IPS-11a (cell line): ENCODE measurements around the gene MRPL55.
A peak's percentile ranks its signal among the peaks of the same experiment; 100 is the strongest.

Experiments used
- H3K4me3 ChIP-seq: one replicate; pipeline ENCODE4 v1.5.1; 2013; ENCODE audit warnings: low read depth, low read length, control low read depth

The MRPL55 gene

GRCh38 chr1:228088586-228089498, 20.3 kb downstream of the MRPL55 start:
- no peak overlapping the region for H3K4me3 ChIP-seq

DNA sequence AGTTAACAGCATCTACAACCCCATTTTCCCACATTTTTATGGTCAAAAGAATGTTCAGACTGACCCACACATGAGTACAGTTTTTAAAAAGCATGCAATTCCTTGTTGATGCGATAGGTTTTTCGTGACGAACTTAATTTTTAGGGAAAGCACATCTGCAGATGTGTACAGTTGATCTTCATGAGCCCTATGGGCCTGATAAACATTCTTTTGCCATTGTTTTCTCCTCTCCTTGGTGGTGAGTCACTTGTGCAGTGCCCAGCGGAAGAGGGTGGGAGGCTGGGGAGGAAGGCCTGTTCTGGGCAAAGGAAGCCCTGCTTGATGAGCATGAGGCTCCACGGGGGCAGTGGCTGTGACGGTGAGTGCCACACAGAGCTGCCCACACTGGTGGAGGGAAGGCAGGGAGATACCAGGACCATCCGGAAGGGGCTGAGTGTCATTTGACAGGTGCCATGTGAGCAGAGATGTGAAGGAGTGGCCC, 21.3 kb downstream of the MRPL55 start:
- no peak overlapping the region for H3K4me3 ChIP-seq

GRCh38 chr1:228085287-228085951, 23.7 kb downstream of the MRPL55 start:
- no peak overlapping the region for H3K4me3 ChIP-seq

DNA sequence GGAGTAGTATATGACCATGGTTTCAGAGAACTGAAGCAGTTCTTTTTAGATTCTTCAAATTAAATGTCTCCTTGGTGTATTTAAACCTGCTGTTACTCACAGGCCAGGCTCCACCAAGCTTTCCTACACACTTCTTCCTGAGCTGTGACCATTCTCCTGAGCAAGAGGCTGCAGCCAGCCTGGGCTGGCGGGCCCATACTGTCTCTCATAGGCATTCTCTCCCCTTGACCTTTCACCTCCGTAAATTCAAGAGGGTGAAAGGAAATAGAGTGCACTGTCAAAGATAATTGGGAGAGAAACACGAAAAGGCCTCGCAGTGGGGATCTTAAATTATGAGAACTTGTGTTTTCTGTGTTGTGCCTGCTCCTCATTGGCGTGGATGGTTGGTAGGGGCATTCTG, 24.3 kb downstream of the MRPL55 start:
- peak overlapping the region; percentile 89 for H3K4me3 ChIP-seq

DNA sequence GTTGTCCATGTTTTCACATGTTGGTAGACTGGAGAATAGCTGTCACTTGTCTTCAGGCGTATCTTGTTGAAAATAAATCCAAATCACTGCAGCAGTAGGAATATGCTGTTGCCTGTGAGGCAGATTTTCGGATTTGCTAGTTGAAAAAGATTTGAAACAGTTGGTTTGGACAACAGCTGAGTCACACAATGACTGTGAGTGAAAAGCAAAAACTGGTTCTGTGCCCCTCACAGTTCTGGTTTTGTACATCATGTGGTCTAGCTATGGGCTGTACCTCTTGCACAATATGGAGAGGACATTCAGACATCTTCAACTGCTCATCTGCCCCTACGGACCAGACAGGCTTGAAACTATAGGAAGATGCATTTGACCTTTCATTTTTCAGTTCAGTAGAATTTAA, 24.8 kb downstream of the MRPL55 start:
- H3K4me3 ChIP-seq, result peak overlapping the region; percentile 89

DNA sequence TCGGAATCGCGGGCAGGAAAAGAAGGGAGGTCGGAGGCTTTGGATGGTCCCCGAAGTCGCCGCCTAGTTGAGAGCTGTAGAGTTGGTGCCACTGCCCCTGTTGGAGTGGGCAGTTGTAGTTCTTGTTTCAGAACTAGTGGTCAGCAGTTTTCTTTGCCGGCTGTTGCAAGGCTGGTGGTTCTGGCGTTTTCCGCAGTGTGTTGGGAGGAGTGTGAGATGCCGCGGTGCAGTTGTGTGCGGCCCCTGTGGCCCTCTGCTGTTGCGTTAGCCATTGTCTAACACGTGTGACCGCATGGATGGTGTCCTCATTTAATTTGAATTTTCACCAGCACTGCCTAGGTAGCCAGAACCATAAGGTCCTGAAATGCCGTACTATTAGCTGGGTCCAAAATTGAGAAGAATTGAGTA, 25.2 kb downstream of the MRPL55 start:
- peak overlapping the region; percentile 89 for H3K4me3 ChIP-seq

GRCh38 chr1:228082918-228083870, 25.9 kb downstream of the MRPL55 start:
- H3K4me3 ChIP-seq, result peak overlapping the region; percentile 89

DNA sequence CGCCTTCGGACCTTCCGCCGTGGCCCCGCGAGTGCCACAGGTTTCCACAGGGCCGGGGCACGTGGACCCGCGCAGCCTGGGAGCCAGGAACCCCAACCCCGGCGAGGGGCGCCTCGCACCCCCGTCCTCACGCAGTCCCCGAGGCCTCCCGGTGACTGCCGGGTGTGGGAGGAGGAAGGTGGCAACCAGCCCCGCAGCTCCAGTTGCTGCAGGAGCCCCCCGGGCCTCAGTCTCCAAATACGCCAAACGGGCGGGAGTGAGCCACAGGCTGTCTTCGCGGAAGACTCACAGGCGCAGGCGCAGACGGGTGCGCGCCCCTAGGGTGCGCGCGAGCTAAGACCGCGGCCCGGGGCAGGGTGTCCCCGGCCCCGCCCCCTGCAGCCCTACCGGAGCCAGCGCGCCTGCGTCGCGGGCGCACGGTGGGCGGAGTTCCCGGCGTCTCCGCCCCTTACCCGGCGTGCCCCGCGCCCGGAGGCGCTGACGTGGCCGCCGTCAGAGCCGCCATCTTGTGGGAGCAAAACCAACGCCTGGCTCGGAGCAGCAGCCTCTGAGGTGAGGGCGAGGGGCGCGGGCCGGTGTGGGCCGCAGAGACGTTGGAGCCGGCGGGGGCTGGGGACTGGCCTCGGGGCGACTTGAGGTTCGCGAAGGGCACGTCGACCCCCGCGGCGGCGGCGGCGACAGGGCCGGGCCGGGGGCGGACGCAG, 26.7 kb downstream of the MRPL55 start, which contains the start of gene ARF1:
TSS of gene ARF1 (plus strand) at position 495 of the 704 bp plus-strand sequence. CDS start 14,407 bp downstream, outside the sequence.
- peak within 1 kb of the TSS; percentile 89 for H3K4me3 ChIP-seq

DNA sequence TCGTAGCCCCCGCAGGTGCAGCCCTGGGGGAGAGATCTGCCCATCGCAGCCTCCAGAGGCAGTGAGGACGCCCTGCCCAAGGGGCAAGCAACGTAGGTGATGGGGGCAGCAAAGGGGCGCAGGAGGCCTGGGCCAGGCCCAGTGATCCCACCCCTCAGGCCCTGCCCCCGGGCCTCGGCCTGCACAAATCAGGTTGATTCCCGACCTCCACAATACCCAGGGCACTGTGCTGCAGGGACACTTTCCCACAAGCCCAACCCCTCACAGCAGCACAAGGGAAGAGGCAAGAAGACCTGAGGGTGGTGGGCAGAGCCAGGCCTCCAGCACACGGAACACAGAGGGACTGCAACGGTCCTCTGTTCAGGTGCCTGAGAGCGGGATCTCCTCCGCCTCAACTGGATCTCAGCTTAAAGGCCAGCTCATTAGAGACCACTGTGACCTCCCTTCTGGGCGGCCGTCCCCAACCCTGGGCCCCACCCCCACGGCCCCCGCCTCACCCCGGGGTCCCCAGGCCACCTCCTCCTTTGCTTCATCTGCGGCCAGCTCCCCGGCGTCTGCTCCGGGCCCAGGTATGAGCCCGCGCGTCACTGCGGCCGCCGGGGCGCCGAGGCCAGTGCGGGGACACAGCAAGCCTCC, 27.4 kb downstream of the MRPL55 start:
- peak overlapping the region; percentile 89 for H3K4me3 ChIP-seq

DNA sequence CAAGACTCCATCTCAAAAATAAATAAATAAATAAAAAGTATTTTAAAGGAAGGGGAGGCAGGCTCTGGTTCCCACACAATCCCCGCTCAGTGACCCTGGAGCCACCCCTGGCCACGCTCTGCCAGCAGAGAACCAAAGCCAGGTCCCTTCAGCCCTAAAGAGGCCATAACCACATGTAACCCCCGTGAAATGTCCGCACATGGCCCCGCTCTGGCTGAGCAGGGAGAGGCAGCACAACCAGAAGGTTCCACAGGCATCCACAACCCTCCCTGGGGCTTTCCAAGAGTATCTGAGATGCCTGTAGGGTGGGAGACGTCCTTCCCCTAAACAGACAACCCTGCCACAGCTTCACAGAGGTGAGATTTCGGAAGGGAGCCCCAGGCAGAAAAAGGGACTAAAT, 28.0 kb downstream of the MRPL55 start:
- H3K4me3 ChIP-seq, result no peak overlapping the region

GRCh38 chr1:228079601-228080263, 29.4 kb downstream of the MRPL55 start:
- no peak overlapping the region for H3K4me3 ChIP-seq

- no peak overlapping the region for H3K4me3 ChIP-seq
Measured at GRCh38 chr1:228079013-228079412, 30.1 kb downstream of the MRPL55 start.

DNA sequence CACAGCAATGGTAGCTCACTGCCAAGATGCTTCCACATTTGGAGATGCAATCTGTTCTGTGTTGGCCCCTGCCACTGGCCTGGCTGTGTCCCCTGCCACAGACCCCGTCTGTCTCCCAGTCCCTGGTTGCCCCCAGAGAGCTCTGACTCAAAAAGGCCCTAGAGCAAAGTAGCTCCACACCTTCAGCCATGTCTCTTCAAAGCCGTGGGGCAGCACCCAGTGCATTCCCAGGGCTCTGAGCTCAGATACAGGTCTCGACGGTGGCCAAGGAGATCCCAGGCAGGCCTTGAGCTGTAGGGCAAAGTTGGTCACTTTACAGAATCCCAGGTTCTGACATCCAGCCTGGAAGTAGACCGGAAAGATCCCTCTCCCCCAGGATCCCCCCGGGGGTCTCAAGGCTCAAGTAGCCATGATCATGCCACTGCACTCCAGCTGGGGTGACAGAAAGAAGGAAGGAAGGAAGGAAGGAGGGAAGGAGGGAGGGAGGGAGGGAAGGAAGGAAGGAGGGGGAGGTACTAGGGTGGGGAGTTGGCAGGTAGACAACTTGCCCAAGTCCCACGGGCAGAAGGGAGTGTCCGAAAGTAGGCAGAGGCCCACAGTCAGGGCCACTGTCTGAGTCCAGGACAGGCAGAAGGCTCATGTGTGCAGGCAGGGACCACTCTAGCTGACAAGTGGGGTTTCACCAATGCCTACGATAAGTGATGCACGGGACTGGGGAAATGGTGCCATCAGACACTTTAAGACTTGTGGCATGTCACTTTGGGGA, 31.4 kb downstream of the MRPL55 start:
- no peak overlapping the region for H3K4me3 ChIP-seq

DNA sequence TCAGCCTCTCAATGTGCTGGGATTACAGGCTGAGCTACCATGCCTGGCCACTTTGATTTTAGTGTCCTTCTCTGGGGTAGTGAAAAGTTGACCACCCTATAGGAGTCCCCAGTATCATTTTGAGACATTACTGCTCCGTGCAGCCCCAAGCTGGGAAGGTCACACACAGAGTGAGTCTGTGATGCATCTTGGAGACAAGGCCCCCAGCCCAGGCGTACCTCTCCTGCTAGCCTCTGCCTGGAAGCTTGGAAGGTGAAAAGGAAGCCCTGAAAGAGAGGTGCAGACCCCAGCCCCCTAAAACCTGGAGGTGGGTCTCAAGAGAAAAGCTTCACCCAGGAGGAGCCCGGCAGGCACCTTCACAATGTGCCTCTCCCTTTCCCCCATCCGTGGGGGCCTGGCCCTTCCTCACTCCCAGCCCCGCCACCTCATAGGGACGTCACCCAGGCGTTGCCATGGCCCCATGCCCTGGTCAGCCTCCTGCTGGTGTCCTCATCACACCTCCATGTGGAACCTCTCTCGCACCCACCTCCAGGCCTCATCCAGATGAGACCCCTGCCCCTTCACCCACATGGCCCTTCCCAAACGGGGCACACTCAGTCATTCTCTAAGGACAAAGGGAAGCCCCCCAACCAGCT, 32.2 kb downstream of the MRPL55 start:
- H3K4me3 ChIP-seq, result no peak overlapping the region

- no peak overlapping the region for H3K4me3 ChIP-seq
Measured at GRCh38 chr1:228075801-228076271, 33.3 kb downstream of the MRPL55 start.

DNA sequence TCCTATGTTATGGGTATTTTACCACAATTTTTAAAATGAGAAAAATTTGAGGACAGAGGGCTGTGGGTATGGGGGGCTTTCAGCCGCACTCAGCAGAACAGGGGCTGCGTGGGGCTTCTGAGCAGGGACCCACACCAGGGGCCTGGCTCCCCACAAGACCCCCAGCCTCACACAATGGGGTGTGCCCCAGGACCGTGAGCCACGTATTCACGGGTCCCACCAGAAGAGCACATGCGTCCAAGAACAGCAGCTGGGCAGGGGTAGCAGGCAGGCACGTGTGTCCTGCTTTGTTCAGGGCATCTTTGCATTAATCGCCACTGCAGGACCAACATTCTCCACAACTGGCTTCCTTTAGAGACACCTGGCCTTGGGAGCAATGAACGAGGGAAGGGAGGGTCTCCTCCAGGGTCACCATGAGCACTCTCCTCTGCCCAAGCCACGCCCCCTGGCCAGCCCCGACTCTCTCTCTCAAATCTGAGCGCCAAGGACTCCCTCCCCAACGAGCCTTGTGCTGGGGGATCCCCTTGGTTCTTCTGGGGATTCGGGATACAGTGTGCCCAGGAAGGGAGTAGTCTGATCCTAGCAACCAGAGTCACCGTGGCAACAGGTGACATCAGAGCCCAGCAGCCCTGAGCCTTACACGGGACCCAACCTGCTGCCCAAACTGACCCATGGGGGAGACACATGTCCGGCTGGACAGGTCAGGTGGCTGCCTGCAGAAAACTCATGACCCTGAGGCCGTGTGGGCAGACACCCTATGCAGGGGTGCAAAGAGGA, 34.0 kb downstream of the MRPL55 start:
- no peak overlapping the region for H3K4me3 ChIP-seq
